Activated T-helper 9 cell treated with anti-CD3 and anti-CD28 coated beads, Interleukin-2, amount 50 U/mL, for 16 hours (primary cell): ENCODE results near the gene EGR2.
"Not testable (repeated sequence)": the region's sequence is repeated elsewhere in the genome, so short reads cannot be mapped to it uniquely, and the experiment has no call there.

Experiments
- DNase-seq: peaks from one replicate; pipeline ENCODE4 v3.0.0-alpha.2; 2020; ENCODE audit warnings: low read depth

EGR2 gene

DNA sequence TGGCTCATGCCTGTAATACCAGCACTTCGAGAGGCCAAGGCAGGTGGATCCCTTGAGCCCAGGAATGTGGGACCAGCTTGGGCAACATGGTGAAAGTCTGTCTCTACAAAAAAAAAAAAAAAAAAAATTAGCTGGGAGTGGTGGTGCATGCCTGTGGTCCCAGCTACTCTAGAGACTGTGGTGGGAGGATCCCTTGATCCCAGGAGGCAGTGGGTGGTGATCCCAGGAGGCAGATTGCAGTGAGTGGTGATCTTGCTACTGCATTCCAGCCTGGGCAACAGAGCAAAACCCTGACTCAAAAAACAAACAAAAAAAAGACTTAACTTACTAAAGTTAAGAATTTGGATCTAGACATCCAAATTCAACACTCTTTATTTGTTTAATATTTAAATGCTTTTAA is 21.9 kb downstream of the EGR2 start:
- DNase-seq = no peak

DNA sequence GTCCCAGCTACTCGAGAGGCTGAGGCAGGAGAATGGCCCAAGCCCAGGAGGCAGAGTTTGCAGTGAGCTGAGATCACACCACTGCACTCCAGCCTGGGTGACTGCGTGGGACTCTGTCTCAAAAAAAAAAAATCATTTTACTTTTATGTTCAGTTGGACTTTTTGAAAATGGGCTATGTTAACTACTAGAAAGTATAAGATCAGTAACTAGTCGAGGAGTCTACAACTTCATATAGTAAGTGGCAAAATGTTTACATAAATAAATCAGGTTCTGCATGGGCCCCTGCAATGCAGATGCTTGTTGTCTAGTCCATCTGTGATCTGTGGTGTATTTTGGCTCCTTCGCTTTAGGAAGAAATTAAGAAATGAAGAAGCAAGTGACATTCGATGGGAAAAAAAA is 23.9 kb downstream of the EGR2 start:
- no peak for DNase-seq

DNA sequence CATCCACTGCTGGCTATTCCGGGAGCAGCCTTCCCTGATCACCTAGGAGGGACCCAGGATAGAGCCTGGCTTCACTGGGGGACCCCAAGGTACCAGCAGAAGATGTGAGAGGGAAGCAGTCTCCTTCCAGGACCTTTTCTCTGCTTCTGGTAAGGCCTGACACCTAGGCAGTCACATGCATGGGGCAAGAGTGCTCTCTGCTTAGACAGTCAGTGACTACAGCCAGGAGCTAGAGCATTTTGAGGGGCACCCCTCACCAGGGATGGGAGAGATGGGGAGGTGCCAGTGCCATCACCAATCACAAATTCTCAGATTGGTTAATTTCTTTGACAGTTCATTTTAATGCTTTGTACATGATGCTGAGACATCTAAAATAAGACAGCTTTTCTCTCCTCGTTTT is 25.6 kb downstream of the EGR2 start:
- DNase-seq = no peak

DNA sequence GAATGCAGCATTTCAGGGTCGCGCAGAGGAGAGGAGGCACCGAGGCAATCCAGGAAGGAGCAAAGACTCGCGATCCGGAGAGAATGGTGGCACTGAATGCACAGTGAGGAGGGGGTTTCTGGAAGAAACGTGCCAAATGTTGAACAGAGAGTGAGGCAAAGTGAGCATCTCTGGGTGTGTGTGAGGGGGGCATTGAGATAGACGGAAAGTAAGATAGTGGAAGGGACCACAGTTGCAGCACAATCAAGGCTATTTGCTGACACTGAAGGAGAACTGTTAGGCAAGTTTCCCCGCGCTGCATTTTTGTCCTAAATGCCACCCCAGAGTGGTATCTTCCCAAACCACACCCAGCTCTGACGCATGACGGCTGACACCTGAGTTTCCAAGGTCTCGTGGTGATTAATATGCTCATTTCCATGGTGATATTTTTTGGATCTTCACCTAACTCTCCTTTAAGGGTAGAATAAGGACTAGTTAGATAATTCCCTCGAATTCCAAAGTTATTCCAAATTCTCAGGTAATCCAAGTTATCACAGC is 26.1 kb downstream of the EGR2 start:
- DNase-seq = no peak

DNA sequence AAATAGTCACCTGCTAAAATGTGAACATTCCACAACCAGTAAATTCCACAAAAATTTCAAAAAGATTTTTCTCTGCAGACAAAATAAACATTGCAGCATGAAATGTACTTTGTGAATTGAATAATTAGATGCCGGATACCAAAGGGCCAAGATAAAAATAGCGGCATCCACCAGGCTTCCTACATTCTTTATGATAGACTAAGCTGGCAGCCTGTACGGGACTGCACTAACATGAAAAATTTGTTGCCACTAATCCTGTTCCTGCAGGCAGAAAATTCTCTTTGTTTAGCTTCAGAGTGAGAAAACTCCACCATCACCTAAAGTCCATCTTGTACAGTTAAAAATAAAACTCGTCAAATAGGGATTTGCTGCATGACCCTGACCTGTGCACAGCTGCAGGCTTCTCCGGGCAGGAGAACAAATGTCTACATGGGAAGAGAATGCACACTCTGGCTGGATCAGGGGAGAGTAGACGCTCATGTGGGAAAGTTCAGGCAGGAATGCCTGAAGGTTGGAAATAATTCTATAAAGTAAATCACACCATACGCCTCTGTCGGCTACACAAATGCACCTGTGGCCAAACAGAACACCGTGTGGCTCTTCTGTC is 27.2 kb downstream of the EGR2 start:
- DNase-seq = no peak

DNA sequence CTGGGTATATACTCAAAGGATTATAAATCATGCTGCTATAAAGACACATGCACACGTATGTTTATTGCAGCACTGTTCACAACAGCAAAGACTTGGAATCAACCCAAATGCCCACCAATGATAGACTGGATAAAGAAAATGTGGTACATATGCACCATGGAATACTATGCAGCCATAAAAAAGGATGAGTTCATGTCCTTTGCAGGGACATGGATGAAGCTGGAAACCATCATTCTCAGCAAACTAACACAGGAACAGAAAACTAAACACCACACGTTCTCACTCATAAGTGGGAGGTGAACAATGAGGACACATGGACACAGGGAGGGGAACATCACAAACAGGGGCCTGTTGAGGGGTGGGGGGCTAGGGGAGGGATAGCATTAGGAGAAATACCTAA is 27.9 kb downstream of the EGR2 start:
- not testable (repeated sequence) for DNase-seq

DNA sequence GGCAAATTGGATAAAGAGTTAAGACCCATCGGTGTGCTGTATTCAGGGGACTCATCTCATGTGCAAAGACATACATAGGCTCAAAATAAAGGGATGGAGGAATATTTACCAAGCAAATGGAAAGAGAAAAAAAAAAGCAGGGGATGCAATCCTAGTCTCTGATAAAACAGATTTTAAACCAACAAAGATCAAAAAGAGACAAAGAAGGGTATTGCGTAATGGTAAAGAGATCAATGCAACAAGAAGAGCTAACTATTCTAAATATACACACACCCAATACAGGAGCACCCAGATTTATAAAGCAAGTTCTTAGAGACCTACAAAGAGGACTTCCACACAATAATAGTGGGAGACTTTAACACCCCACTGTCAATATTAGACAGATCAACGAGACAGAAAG is 31.6 kb downstream of the EGR2 start:
- not testable (repeated sequence) for DNase-seq

DNA sequence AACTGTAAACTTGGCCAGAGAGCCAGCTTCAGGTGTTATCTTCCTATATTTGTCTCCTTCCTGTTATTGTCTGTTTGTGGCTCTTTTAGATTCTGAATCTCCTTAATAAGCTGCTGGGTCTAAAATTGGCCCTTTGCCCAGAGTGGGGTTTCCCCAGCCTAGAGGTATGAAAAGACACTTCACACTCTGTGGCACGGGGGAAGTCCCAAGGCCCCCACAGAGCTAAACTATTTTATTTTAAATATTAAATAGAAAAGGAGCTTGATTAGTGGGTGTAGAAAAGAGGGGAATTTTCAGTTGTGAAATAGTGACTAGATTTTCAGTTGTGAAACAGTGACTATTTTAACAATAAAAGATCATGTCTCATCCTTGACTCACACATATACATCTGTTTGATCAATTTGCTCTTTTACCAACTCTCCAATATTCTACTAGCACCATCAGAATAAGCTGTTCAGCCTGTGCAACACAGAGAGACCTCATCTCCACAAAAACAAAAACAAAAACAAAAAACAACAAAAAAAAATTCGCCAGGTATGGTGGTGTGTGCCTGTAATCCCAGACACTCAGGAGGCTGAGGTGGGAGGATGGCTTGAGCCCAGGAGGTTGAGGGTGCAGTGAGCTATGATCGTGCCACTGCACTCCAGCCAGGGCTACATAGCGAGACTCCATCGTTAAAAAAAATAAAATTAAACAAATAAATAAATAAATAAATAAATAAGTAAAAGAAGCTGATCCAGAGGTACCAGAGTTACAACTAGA is 36.5 kb downstream of the EGR2 start:
- peak; percentile 78 for DNase-seq

DNA sequence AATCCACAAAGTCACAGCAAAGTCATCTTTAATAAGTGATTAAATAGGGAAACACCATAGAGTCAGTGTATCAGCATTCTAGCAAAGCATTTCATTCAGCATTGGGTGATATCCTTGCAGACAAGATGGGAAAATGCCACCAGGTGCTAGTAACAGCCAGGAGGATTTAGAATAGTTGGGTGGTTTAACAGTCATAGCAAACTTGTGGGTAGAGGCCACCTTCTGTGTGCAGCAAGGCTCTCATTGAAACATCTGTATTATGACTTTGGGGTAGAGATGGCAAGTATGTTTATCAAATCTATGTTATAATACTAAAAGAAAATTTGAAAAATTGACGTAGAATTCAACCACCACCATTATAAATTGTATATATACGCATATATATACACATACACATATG is 38.0 kb downstream of the EGR2 start:
- DNase-seq = no peak

DNA sequence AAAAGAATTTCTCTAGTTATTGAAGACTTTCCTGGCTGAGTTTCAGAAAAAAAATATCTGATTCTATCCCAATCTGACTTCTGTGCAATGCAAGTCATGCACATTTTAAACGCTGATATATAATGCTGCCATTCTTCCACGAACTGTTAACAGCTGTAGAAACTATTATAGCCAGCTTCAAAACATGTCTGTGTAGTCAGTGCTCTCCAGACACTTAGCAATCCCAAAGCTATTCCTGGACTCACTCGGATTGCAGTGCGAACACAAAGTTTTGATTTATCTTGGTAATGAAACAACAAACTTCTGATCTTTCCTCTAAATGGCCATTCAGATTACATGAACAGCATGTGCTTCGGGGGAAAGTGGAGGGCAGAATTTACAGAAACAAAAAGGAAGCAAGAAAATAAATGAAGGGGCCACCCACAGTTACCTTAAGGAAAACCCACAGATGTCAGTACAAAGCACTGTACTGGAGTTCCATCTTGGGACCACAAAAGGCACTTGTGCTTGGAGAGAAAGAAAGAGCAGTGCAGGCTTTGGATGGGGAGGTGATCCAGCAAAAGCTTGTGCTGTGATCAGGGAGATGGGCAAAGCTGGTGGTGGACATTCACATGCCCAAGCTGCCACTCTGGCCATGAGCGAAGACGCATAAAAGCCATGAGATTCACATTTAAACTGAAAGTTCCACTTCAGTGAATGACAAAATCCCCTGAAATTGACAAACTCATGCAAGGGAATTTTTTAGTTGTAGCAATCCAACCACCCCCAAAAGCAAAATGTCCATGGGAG is 43.8 kb downstream of the EGR2 start:
- no peak for DNase-seq

DNA sequence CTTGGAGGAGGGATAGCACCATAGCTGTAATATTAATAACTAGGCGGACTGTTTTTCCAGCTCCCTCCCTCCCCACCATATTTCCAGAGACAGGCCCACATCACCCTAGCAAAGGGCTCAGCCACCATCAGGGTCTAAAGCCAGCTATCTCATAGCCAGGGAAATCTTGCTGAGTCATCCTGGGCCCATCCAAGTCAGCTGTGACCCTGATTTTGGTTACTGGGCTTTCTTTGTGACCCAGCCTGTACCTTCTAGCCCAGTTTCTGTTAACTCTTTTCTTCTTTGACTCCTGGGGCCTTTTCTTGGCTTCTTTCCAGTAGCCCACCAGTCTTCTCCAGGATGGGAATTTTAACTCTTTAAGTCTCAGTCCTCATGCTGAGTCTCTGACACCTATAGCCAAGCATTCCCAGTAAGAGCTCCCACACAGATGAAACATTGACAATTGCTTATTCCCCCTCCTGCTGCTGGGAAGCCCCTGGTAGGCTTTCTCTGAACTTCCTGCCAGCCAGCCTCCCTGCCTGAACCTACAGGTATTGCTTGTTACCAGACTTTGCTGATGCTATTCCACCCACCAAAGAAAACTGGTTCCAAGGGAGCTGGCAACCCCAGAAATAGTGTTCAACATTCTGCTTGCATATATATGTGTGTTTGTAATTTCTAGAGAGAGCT is 46.5 kb downstream of the EGR2 start:
- no peak for DNase-seq

DNA sequence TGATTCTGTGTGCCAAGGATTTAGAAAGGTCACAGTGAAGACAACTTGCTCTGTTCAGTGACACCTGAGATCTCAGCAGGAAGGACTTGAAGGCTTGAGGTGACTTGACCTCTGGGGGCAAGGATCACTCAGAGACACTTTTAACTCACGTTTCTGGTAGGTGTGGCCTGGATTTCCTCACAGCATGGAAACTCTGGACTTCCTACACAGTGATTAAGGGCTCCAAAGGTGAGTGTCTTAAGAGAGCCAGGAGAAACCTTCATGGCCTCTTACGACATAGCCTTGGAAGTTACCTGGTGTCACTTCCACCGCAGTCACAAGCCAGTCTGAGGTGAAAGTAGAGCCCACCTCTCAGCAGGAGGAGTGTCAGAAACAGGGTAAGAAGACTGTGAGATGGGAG is 49.8 kb downstream of the EGR2 start:
- no peak for DNase-seq

DNA sequence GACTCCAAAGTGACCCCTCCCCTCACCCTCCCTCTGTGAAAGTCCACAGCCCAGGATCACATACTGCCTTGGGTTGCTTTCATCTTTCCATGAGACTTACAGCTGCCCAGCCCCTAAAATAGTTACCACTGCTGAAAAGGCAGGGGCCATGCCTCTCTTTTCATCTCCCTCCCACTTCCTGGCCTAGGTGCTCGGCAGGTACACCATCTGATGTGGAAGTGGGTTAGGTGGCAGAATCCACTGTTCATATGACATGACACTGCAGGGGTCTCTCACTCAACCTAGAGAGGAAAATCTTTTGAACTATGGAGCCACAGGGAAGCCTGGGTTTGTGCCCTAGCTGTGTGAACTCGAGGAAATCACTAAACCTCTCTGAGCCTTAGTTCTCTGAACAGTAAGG is 50.4 kb downstream of the EGR2 start:
- no peak for DNase-seq

DNA sequence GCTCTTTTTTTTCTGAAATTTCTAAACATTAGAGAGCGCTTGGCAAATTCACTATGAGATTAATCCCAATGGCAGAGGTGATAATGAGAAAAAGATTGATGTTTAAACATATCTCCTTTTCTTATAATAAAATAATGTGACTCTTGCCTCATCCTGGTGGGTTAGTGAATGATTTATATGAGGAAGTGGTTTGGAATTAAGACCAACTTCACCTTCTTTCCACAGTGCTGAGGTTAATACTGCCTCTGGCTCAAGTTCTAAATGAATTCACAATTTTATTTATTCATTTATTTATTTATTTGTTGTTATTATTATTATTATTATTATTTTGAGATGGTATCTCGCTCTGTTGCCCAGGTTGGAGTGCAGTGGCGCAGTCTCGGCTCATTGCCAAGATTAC is 52.2 kb downstream of the EGR2 start:
- DNase-seq = no peak

DNA sequence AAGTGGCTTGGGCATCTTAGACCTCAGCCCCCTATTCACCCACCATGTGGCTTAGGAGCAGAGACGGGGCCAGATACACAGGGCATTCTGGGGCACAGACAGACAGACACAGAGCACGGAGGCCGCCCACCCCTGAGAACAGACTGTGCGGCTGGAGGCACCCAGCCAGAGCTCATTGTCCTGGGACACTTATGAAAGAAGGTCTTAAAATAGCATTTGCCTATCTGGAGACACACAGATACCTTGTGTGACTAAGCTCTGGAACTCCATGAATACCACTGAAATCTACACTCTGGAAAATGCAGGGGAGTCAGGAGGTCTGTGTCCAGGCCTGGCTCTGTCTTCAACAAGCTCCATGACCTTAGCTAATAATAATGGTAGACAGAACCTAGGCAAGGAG is 53.0 kb downstream of the EGR2 start:
- DNase-seq = no peak
